Neural progenitor cell (in vitro differentiated cells): ENCODE measurements around the gene MUC6.

Experiments used
- EZH2 ChIP-seq: fragments of 200-600 bp; sonication (generic); IDR thresholded peaks from 2 replicates; pipeline ENCODE4 v1.6.1; 2017; ENCODE audit warnings: antibody characterized with exemption, mild to moderate bottlenecking, moderate library complexity
- TF ChIP-seq, protein P1 (sequence below): fragments of 200-600 bp; sonication (generic); IDR thresholded peaks from 2 replicates; pipeline ENCODE4 v1.5.1; 2017; ENCODE audit warnings: antibody characterized with exemption, mild to moderate bottlenecking

DNA sequence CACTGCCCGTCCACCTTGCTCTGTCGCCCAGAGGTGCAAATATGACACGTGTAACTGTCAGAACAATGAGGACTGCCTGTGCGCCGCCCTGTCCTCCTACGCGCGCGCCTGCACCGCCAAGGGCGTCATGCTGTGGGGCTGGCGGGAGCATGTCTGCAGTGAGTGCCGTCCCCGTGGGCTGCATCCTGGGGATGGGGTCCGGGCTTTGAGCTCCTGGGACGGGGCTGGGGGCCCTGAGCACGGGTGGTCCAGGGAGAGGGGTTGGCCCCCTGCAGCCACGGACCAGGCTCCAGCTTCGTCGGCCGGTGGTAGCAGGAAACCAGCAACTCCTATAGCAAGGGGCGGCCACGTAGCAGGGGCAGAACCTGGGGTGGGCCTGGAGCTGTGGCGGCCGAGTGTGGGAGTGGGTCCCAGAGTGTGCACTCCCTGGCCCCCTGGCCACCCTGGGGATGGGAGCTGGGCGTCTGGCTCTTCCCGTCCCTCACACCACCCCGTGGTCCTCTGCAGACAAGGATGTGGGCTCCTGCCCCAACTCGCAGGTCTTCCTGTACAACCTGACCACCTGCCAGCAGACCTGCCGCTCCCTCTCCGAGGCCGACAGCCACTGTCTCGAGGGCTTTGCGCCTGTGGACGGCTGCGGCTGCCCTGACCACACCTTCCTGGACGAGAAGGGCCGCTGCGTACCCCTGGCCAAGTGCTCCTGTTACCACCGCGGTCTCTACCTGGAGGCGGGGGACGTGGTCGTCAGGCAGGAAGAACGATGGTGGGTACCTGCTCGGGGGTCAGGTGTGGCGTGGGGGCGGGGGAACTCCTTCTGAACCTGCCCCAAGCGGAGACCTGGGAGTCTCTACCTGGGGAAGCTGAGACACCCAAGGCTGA, 48.3 kb upstream of the MUC6 start:
- TF ChIP-seq, protein P1, sequence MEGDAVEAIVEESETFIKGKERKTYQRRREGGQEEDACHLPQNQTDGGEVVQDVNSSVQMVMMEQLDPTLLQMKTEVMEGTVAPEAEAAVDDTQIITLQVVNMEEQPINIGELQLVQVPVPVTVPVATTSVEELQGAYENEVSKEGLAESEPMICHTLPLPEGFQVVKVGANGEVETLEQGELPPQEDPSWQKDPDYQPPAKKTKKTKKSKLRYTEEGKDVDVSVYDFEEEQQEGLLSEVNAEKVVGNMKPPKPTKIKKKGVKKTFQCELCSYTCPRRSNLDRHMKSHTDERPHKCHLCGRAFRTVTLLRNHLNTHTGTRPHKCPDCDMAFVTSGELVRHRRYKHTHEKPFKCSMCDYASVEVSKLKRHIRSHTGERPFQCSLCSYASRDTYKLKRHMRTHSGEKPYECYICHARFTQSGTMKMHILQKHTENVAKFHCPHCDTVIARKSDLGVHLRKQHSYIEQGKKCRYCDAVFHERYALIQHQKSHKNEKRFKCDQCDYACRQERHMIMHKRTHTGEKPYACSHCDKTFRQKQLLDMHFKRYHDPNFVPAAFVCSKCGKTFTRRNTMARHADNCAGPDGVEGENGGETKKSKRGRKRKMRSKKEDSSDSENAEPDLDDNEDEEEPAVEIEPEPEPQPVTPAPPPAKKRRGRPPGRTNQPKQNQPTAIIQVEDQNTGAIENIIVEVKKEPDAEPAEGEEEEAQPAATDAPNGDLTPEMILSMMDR: no peak
- TF ChIP-seq EZH2: no peak
